ENCODE data around the gene DOK5.

DOK5 gene

GRCh38 chr20:54515793-54516628, 40.6 kb downstream of the DOK5 start:
- DNase-seq = no peak

GRCh38 chr20:54517241-54517975, 42.0 kb downstream of the DOK5 start:
- DNase-seq = no peak

GRCh38 chr20:54524849-54525248, 49.5 kb downstream of the DOK5 start:
- DNase-seq = no peak

- DNase-seq = no peak
These were observed 50.7 kb downstream of the DOK5 start for GRCh38 chr20:54525916-54526590.

- DNase-seq = no peak
These were observed 51.4 kb downstream of the DOK5 start for GRCh38 chr20:54526801-54527200.

GRCh38 chr20:54532573-54532972, 57.2 kb downstream of the DOK5 start:
- no peak for DNase-seq

GRCh38 chr20:54534101-54534500, 58.7 kb downstream of the DOK5 start:
- DNase-seq = no peak

GRCh38 chr20:54535033-54535432, 59.6 kb downstream of the DOK5 start:
- peak; percentile 76 for DNase-seq

GRCh38 chr20:54535746-54536145, 60.4 kb downstream of the DOK5 start:
- DNase-seq = no peak

GRCh38 chr20:54539521-54540046, 64.2 kb downstream of the DOK5 start:
- no peak for DNase-seq

GRCh38 chr20:54543369-54543768, 68.0 kb downstream of the DOK5 start:
- no peak for DNase-seq

GRCh38 chr20:54545676-54546358, 70.4 kb downstream of the DOK5 start:
- DNase-seq = no peak

GRCh38 chr20:54548849-54549248, 73.5 kb downstream of the DOK5 start:
- no peak for DNase-seq

- no peak for DNase-seq
These were observed 74.4 kb downstream of the DOK5 start for GRCh38 chr20:54549658-54550326.

- no peak for DNase-seq
These were observed 75.5 kb downstream of the DOK5 start for GRCh38 chr20:54550776-54551396.

- DNase-seq = no peak
These were observed 78.6 kb downstream of the DOK5 start for GRCh38 chr20:54554006-54554405.

- DNase-seq = no peak
These were observed 79.8 kb downstream of the DOK5 start for GRCh38 chr20:54555150-54555549.

GRCh38 chr20:54556406-54556805, 81.0 kb downstream of the DOK5 start:
- no peak for DNase-seq

- DNase-seq = no peak
These were observed 82.6 kb downstream of the DOK5 start for GRCh38 chr20:54557806-54558590.

GRCh38 chr20:54559890-54560289, 84.5 kb downstream of the DOK5 start:
- DNase-seq = no peak

- DNase-seq = no peak
These were observed 85.0 kb downstream of the DOK5 start for GRCh38 chr20:54560357-54560756.
